ENCODE measurements around the gene DYNLT5. TPM values are rescaled to one million over a fixed set of nuclear protein-coding genes. Genes with fewer than 3 reads are reported as not detected.
"Not testable (repeated sequence)": the region's sequence is repeated elsewhere in the genome, so short reads cannot be mapped to it uniquely, and the experiment has no call there.

DYNLT5 gene
- total RNA-seq, 2 donors from 2014 or later, result 1.2 to 8.3 TPM

- Histone ChIP-seq H3K9ac (ENCODE audit: extremely low read depth, low read length, poor library complexity, severe bottlenecking) (no peak overlapping the region), H3K27me3 (ENCODE audit: control insufficient read depth, insufficient read depth, low read length, poor library complexity, severe bottlenecking) (no peaks in the 10 kb centered on the region), H3K36me3 (ENCODE audit: control insufficient read depth, insufficient read depth, low read length) (no peaks in the 10 kb centered on the region), H3K4me1 (ENCODE audit: control insufficient read depth, insufficient read depth, low read length) (no peaks in the 10 kb centered on the region), H3K9me3 (ENCODE audit: control insufficient read depth, low read length) (no peaks in the 10 kb centered on the region), H3K27ac (ENCODE audit: low read depth, low read length) (no peak overlapping the region), H3K4me3 (ENCODE audit: low read length) (no peak overlapping the region)
- H3K27me3 Mint-ChIP-seq (ENCODE audit: insufficient read depth), result no peaks in the 10 kb centered on the region
- DNase-seq, result no peak
- no peak for TF ChIP-seq CTCF (conservative IDR thresholded peaks at IDR 0.05)
- H3K4me1 Mint-ChIP-seq, result no peaks in the 10 kb centered on the region
- WGBS, 2 experiments (ENCODE audit: insufficient coverage in 1 of 2, insufficient read length in 1 of 2), result 91% methylated on average over 3 of the region's 4 CpGs; no CpG with 5 or more reads in 1 of the 2 experiments
- H3K4me3 Mint-ChIP-seq, result no peak overlapping the region
- H3K9me3 Mint-ChIP-seq, result peaks cover 4% of the 10 kb centered on the region
- no peaks in the 10 kb centered on the region for H3K36me3 Mint-ChIP-seq (ENCODE audit: low read depth)
- H3K27ac Mint-ChIP-seq, result no peak overlapping the region
These were observed 35.4 kb downstream of the DYNLT5 start for GRCh38 chr1:66787641-66788040.

- H3K4me3 ChIP-seq (ENCODE audit: low read length), result no peak overlapping the region
- DNase-seq, result no peak
- no peaks in the 10 kb centered on the region for H3K4me1 ChIP-seq (ENCODE audit: control insufficient read depth, insufficient read depth, low read length)
- H3K36me3 ChIP-seq (ENCODE audit: control insufficient read depth, insufficient read depth, low read length), result no peaks in the 10 kb centered on the region
- H3K27me3 Mint-ChIP-seq (ENCODE audit: insufficient read depth), result no peaks in the 10 kb centered on the region
- 92 to 100% methylated on average over 2 to 6 of the region's 6 CpGs for WGBS, 2 experiments (ENCODE audit: insufficient coverage in 1 of 2, insufficient read length in 1 of 2)
- no peak for TF ChIP-seq CTCF (conservative IDR thresholded peaks at IDR 0.05)
- H3K36me3 Mint-ChIP-seq (ENCODE audit: low read depth), result no peaks in the 10 kb centered on the region
- H3K27ac Mint-ChIP-seq, result no peak overlapping the region
- H3K9me3 Mint-ChIP-seq, result peaks cover 4% of the 10 kb centered on the region
- no peaks in the 10 kb centered on the region for H3K27me3 ChIP-seq (ENCODE audit: control insufficient read depth, insufficient read depth, low read length, poor library complexity, severe bottlenecking)
- H3K9me3 ChIP-seq (ENCODE audit: control insufficient read depth, low read length), result no peaks in the 10 kb centered on the region
- H3K4me3 Mint-ChIP-seq, result no peak overlapping the region
- no peak overlapping the region for H3K27ac ChIP-seq (ENCODE audit: low read depth, low read length)
- no peaks in the 10 kb centered on the region for H3K4me1 Mint-ChIP-seq
- H3K9ac ChIP-seq (ENCODE audit: extremely low read depth, low read length, poor library complexity, severe bottlenecking), result no peak overlapping the region
These were observed 36.1 kb downstream of the DYNLT5 start for GRCh38 chr1:66788231-66788939.

- TF ChIP-seq CTCF (conservative IDR thresholded peaks at IDR 0.05), result no peak
- no peak overlapping the region for H3K9ac ChIP-seq (ENCODE audit: extremely low read depth, low read length, poor library complexity, severe bottlenecking)
- H3K27me3 ChIP-seq (ENCODE audit: control insufficient read depth, insufficient read depth, low read length, poor library complexity, severe bottlenecking), result no peaks in the 10 kb centered on the region
- no peaks in the 10 kb centered on the region for H3K4me1 ChIP-seq (ENCODE audit: control insufficient read depth, insufficient read depth, low read length)
- no peak overlapping the region for H3K4me3 ChIP-seq (ENCODE audit: low read length)
- no peaks in the 10 kb centered on the region for H3K36me3 Mint-ChIP-seq (ENCODE audit: low read depth)
- no peaks in the 10 kb centered on the region for H3K9me3 ChIP-seq (ENCODE audit: control insufficient read depth, low read length)
- no peaks in the 10 kb centered on the region for H3K27me3 Mint-ChIP-seq (ENCODE audit: insufficient read depth)
- 78 to 92% methylated on average over 2 to 3 of the region's 5 CpGs for WGBS, 2 experiments (ENCODE audit: insufficient coverage in 1 of 2, insufficient read length in 1 of 2)
- no peaks in the 10 kb centered on the region for H3K36me3 ChIP-seq (ENCODE audit: control insufficient read depth, insufficient read depth, low read length)
- H3K4me1 Mint-ChIP-seq, result peaks cover 1% of the 10 kb centered on the region
- H3K27ac ChIP-seq (ENCODE audit: low read depth, low read length), result no peak overlapping the region
- H3K27ac Mint-ChIP-seq, result no peak overlapping the region
- no peak for DNase-seq
- no peak overlapping the region for H3K4me3 Mint-ChIP-seq
- no peaks in the 10 kb centered on the region for H3K9me3 Mint-ChIP-seq
These were observed 39.7 kb downstream of the DYNLT5 start for GRCh38 chr1:66791621-66792610.

GRCh38 chr1:66795839-66796238 is 43.6 kb downstream of the DYNLT5 start:
- not testable (repeated sequence) for DNase-seq; H3K27me3 Mint-ChIP-seq (ENCODE audit: insufficient read depth); H3K27me3 ChIP-seq (ENCODE audit: control insufficient read depth, insufficient read depth, low read length, poor library complexity, severe bottlenecking); H3K4me1 ChIP-seq (ENCODE audit: control insufficient read depth, insufficient read depth, low read length); H3K36me3 Mint-ChIP-seq (ENCODE audit: low read depth); H3K4me3 ChIP-seq (ENCODE audit: low read length); H3K4me3 Mint-ChIP-seq; H3K4me1 Mint-ChIP-seq; H3K9me3 Mint-ChIP-seq; H3K9me3 ChIP-seq (ENCODE audit: control insufficient read depth, low read length); H3K36me3 ChIP-seq (ENCODE audit: control insufficient read depth, insufficient read depth, low read length); H3K27ac ChIP-seq (ENCODE audit: low read depth, low read length); H3K27ac Mint-ChIP-seq; H3K9ac ChIP-seq (ENCODE audit: extremely low read depth, low read length, poor library complexity, severe bottlenecking)
- WGBS, 2 experiments (ENCODE audit: insufficient coverage in 1 of 2, insufficient read length in 1 of 2), result 80 to 98% methylated on average over 1 to 2 of the region's 2 CpGs
